Fibroblast of lung (primary cell): ENCODE measurements around the gene HOMEZ. TPM values are rescaled to one million over a fixed set of nuclear protein-coding genes. Genes with fewer than 3 reads are reported as not detected.
"Not testable (repeated sequence)": the region's sequence is repeated elsewhere in the genome, so short reads cannot be mapped to it uniquely, and the experiment has no call there.

Experiments used
- DNase-seq, 2 donors: peaks; one replicate each; pipeline versions ENCODE4 v3.0.0 to v3.0.0-alpha.2; 2010; ENCODE audit warnings: low read depth in 2 of 2
- H2AFZ ChIP-seq: 2 replicates; pipeline ENCODE4 v1.5.1; 2012; ENCODE audit warnings: low read length, control low read depth, inconsistent platforms
- H3K27ac ChIP-seq: 2 replicates; pipeline ENCODE4 v1.5.1; 2011; ENCODE audit warnings: low read length, control low read depth; ENCODE audit not compliant: insufficient read depth
- H3K27me3 ChIP-seq: 2 replicates; pipeline ENCODE4 v1.5.1; 2011; ENCODE audit warnings: mild to moderate bottlenecking, low read length; ENCODE audit not compliant: control insufficient read depth, insufficient read depth
- H3K36me3 ChIP-seq: 2 replicates; pipeline ENCODE4 v1.5.1; 2011; ENCODE audit warnings: low read length; ENCODE audit not compliant: control insufficient read depth, insufficient read depth
- H3K4me1 ChIP-seq: 2 replicates; pipeline ENCODE4 v1.5.1; 2011; ENCODE audit warnings: low read length; ENCODE audit not compliant: control insufficient read depth, insufficient read depth; ENCODE audit errors: extremely low read depth
- H3K4me2 ChIP-seq: 2 replicates; pipeline ENCODE4 v1.5.1; 2011; ENCODE audit warnings: low read length, control low read depth; ENCODE audit not compliant: insufficient read depth; ENCODE audit errors: extremely low read depth
- H3K4me3 ChIP-seq, 4 experiments: fragments of 200-600 bp in 1 of 4; sonication (generic) in 1 of 4; replicated peaks in 1 of 4; 2 replicates each; pipeline ENCODE4 v1.5.1; 2011 to 2016; ENCODE audit warnings: low read length in 4 of 4, low read depth in 3 of 4, mild to moderate bottlenecking in 3 of 4, control low read depth in 2 of 4, inconsistent platforms in 1 of 4, mixed read lengths in 1 of 4; ENCODE audit not compliant: insufficient read depth in 1 of 4; ENCODE audit errors: control extremely low read depth in 1 of 4
- H3K79me2 ChIP-seq: 2 replicates; pipeline ENCODE4 v1.5.1; 2012; ENCODE audit warnings: mild to moderate bottlenecking, low read length, inconsistent platforms; ENCODE audit not compliant: control insufficient read depth, insufficient read depth
- H3K9ac ChIP-seq: 2 replicates; pipeline ENCODE4 v1.5.1; 2011; ENCODE audit warnings: mild to moderate bottlenecking, low read length, control low read depth; ENCODE audit not compliant: insufficient read depth
- H3K9me3 ChIP-seq: 2 replicates; pipeline ENCODE4 v1.5.1; 2012; ENCODE audit warnings: low read depth, low read length; ENCODE audit not compliant: control insufficient read depth, insufficient read depth
- H4K20me1 ChIP-seq: 2 replicates; pipeline ENCODE4 v1.5.1; 2011; ENCODE audit warnings: low read length; ENCODE audit not compliant: control insufficient read depth, insufficient read depth; ENCODE audit errors: extremely low read depth
- CTCF ChIP-seq, 2 donors: IDR thresholded peaks in 1 of 2; conservative IDR thresholded peaks in 1 of 2; 1 replicate in 1 of 2; 2 replicates in 1 of 2; pipeline ENCODE4 v1.5.1; 2011 to 2012; ENCODE audit warnings: low read length in 2 of 2, control low read depth in 1 of 2, inconsistent platforms in 1 of 2, low read depth in 1 of 2, mild to moderate bottlenecking in 1 of 2
- EZH2 ChIP-seq: IDR thresholded peaks from 2 replicates; pipeline ENCODE4 v1.5.1; 2012; ENCODE audit warnings: low read length, control low read depth, mild to moderate bottlenecking; ENCODE audit errors: missing control alignments
- polyA plus RNA-seq, 2 donors: library from polyadenylated mRNA; depleted of rRNA in 1 of 2; stranded (reverse) in 1 of 2; unstranded in 1 of 2; fragments of >200 nt; gene quantifications; 2 replicates each; pipeline ENCODE4 v1.2.1, GENCODE V29; 2011 to 2012; ENCODE audit warnings: missing spikeins in 1 of 2
- total RNA-seq: library from RNA; depleted of rRNA; stranded (reverse); fragments of >200 nt; gene quantifications from 2 replicates; pipeline ENCODE4 v1.2.1, GENCODE V29; 2014

Gene HOMEZ
- total and polyA plus RNA-seq, 2 donors (not counting 1 experiment from before 2014, with no cell fraction given) = 4.6 to 7.9 TPM

- Histone ChIP-seq H4K20me1 (no peaks in the 10 kb centered on the region), H3K4me3 (no peak overlapping the region), H2AFZ (no peak overlapping the region), H3K9me3 (no peaks in the 10 kb centered on the region), H3K27ac (no peak overlapping the region), H3K9ac (no peak overlapping the region), H3K4me2 (no peak overlapping the region), H3K4me1 (no peaks in the 10 kb centered on the region), H3K79me2 (no peaks in the 10 kb centered on the region), H3K27me3 (no peaks in the 10 kb centered on the region), H3K36me3 (no peaks in the 10 kb centered on the region)
- TF ChIP-seq CTCF (conservative IDR thresholded peaks at IDR 0.05 in 1 of 2, IDR thresholded peaks at IDR 0.05 in 1 of 2; ENCODE audit: low read depth in 1 of 2, low read length in 2 of 2) (no peak), EZH2 (no peak)
- no peak for DNase-seq
These were observed 10.5 kb downstream of the HOMEZ start for GRCh38 chr14:23275412-23275811.

- no peak overlapping the region for H3K4me3 ChIP-seq
- DNase-seq = no peak
- no peaks in the 10 kb centered on the region for H3K27me3 ChIP-seq
- no peak overlapping the region for H3K9ac ChIP-seq
- no peak overlapping the region for H3K4me2 ChIP-seq
- H3K9me3 ChIP-seq = no peaks in the 10 kb centered on the region
- no peak overlapping the region for H3K27ac ChIP-seq
- H4K20me1 ChIP-seq = no peaks in the 10 kb centered on the region
- H2AFZ ChIP-seq = no peak overlapping the region
- no peak for TF ChIP-seq CTCF (conservative IDR thresholded peaks at IDR 0.05 in 1 of 2, IDR thresholded peaks at IDR 0.05 in 1 of 2; ENCODE audit: low read depth in 1 of 2, low read length in 2 of 2)
- TF ChIP-seq EZH2 = no peak
- H3K4me1 ChIP-seq = no peaks in the 10 kb centered on the region
- no peaks in the 10 kb centered on the region for H3K36me3 ChIP-seq
- no peaks in the 10 kb centered on the region for H3K79me2 ChIP-seq
These were observed 16.7 kb downstream of the HOMEZ start for GRCh38 chr14:23269193-23269592.

- not testable (repeated sequence) for H3K27me3 ChIP-seq, DNase-seq, H3K79me2 ChIP-seq, H3K9me3 ChIP-seq, H3K9ac ChIP-seq, H3K4me1 ChIP-seq, H3K4me3 ChIP-seq, H3K4me2 ChIP-seq, H3K36me3 ChIP-seq, H4K20me1 ChIP-seq, H3K27ac ChIP-seq, H2AFZ ChIP-seq
These were observed 25.1 kb downstream of the HOMEZ start for GRCh38 chr14:23260849-23261248.
